K562 (cell line): ENCODE results near the gene NCMAP. TPM values are rescaled to one million over a fixed set of nuclear protein-coding genes. Genes with fewer than 3 reads are reported as not detected.

Source experiments
- ATAC-seq: fragments of 200-7000 bp; cut with Tn5 transposase; 3 replicates; pipeline ENCODE4 v1.9.1; 2020; ENCODE audit warnings: moderate library complexity
- BruUV-seq: library from RNA; stranded (reverse); fragments of 400-500 nt; replicated peaks from 2 replicates; lab custom pipeline; 2021; lab: Mats Ljungman, UMichigan
- CTCF ChIA-PET: fragments of 300-600 bp; formaldehyde crosslinking; extraction: SDS; loops from one replicate; lab custom pipeline; 2021; ENCODE audit warnings: low intra/inter-chr PET ratio; lab: Yijun Ruan, JAX
- POLR2A ChIA-PET: fragments of 300-600, 350-650 bp; sonication (Branson Sonifier 250); formaldehyde crosslinking; extraction: SDS; loops from one replicate; lab custom pipeline; 2021; ENCODE audit warnings: antibody characterized with exemption, inconsistent platforms; lab: Yijun Ruan, JAX
- DNase-seq, 4 experiments: peaks; one replicate each; pipeline versions ENCODE4 v3.0.0 to v3.0.0-alpha.2; 2011 to 2018; ENCODE audit warnings: low spot score in 3 of 4, mixed read lengths in 3 of 4; ENCODE audit errors: extremely low read depth in 1 of 4
- FAIRE-seq: peaks from 2 replicates; lab custom pipeline; 2011; peaks lifted over from hg19 to GRCh38; lab: Jason Lieb, UNC
- H2AFZ ChIP-seq: 2 replicates; pipeline ENCODE4 v1.6.0; 2011; ENCODE audit warnings: low read depth, low read length, control low read depth, inconsistent platforms
- H3K27ac ChIP-seq: fragments of 200-600 bp; 3 replicates; pipeline ENCODE4 v1.8.0; 2011; ENCODE audit warnings: low read depth, mild to moderate bottlenecking, control low read depth, inconsistent platforms, low read length, moderate library complexity, mixed read lengths; ENCODE audit errors: extremely low read depth
- H3K27me3 ChIP-seq, 2 experiments: fragments of 300-600 bp in 1 of 2; 2 replicates in 1 of 2; 3 replicates in 1 of 2; pipeline versions ENCODE4 v1.6.0 to v1.8.0; 2011; ENCODE audit warnings: inconsistent platforms in 2 of 2, low read length in 2 of 2, mild to moderate bottlenecking in 1 of 2, mixed read lengths in 1 of 2, moderate library complexity in 1 of 2; ENCODE audit not compliant: control insufficient read depth in 2 of 2, insufficient read depth in 2 of 2
- H3K36me3 ChIP-seq: fragments of 300-600 bp; 3 replicates; pipeline ENCODE4 v1.8.0; 2011; ENCODE audit warnings: mild to moderate bottlenecking, low read length, inconsistent platforms; ENCODE audit not compliant: control insufficient read depth, insufficient read depth
- H3K4me1 ChIP-seq, 2 experiments: fragments of 200-600 bp in 1 of 2; replicated peaks in 1 of 2; 2 replicates in 1 of 2; 3 replicates in 1 of 2; pipeline versions ENCODE4 v1.5.1 to v1.8.0; 2011; ENCODE audit warnings: inconsistent platforms in 2 of 2, low read length in 2 of 2, mild to moderate bottlenecking in 1 of 2, mixed read lengths in 1 of 2, moderate library complexity in 1 of 2; ENCODE audit not compliant: control insufficient read depth in 2 of 2, insufficient read depth in 2 of 2
- H3K4me2 ChIP-seq: 2 replicates; pipeline ENCODE4 v1.6.1; 2011; ENCODE audit warnings: low read length, control low read depth, inconsistent platforms, mixed read lengths; ENCODE audit not compliant: insufficient read depth
- H3K4me3 ChIP-seq: fragments of 200-600 bp; sonication (generic), shearing (Covaris generic); 2 replicates; pipeline ENCODE4 v1.5.1; 2016; ENCODE audit warnings: control low read depth, inconsistent platforms
- H3K79me2 ChIP-seq: fragments of 200-600 bp; 3 replicates; pipeline ENCODE4 v1.8.0; 2011; ENCODE audit warnings: low read length, inconsistent platforms; ENCODE audit not compliant: control insufficient read depth, insufficient read depth
- H3K9ac ChIP-seq, 2 experiments: 2 replicates each; pipeline versions ENCODE4 v1.6.0 to v1.6.1; 2011; ENCODE audit warnings: low read depth in 2 of 2, low read length in 2 of 2, control low read depth in 1 of 2, inconsistent platforms in 1 of 2, mild to moderate bottlenecking in 1 of 2, mixed read lengths in 1 of 2; ENCODE audit not compliant: insufficient read depth in 1 of 2
- H3K9me1 ChIP-seq: one replicate; pipeline ENCODE4 v1.6.0; 2011; ENCODE audit warnings: inconsistent platforms, mild to moderate bottlenecking, low read length, moderate library complexity; ENCODE audit not compliant: control insufficient read depth, insufficient read depth
- H3K9me3 ChIP-seq: replicated peaks from 2 replicates; pipeline ENCODE4 v1.5.1; 2011; ENCODE audit warnings: low read depth, low read length, inconsistent platforms; ENCODE audit not compliant: control insufficient read depth, insufficient read depth
- H4K20me1 ChIP-seq: replicated peaks from 2 replicates; pipeline ENCODE4 v1.6.1; 2011; ENCODE audit warnings: low read length, inconsistent platforms, mixed read lengths; ENCODE audit not compliant: control insufficient read depth, insufficient read depth
- DNMT1 ChIP-seq: fragments of 450-650 bp; IDR thresholded peaks from 2 replicates; pipeline ENCODE4 v1.6.1; 2016; ENCODE audit warnings: antibody characterized with exemption, mild to moderate bottlenecking
- MAFG ChIP-seq: fragments of 450-650 bp; conservative IDR thresholded peaks from 2 replicates; pipeline ENCODE4 v1.6.1; 2016; ENCODE audit warnings: missing genetic modification characterization, missing compliant biosample characterization
- NFIC ChIP-seq: fragments of 450-650 bp; IDR thresholded peaks from 2 replicates; pipeline ENCODE4 v1.6.1; 2017; ENCODE audit warnings: mild to moderate bottlenecking, inconsistent platforms
- NFIX ChIP-seq: fragments of 250-450 bp; sonication (Bioruptor Pico); IDR thresholded peaks from 2 replicates; pipeline ENCODE4 v1.4.0; 2020; ENCODE audit warnings: low read depth, mild to moderate bottlenecking, moderate library complexity
- WGBS: fragments of 100-300 bp; shearing (Covaris generic); methylation state at CpG from one replicate; pipeline ENCODE4 v1.1.6; 2016; ENCODE audit warnings: low coverage, mixed read lengths; ENCODE audit not compliant: insufficient coverage; ENCODE audit errors: missing lambda C conversion rate; 5-methylcytosine and 5-hydroxymethylcytosine counted together
- in situ Hi-C: fragments of 300-500 bp; cut with MboI; formaldehyde crosslinking; loops from 4 replicates; pipeline ENCODE4 v1.15.0; 2018; ENCODE audit warnings: inconsistent platforms, mixed read lengths
- intact Hi-C: fragments of 100-400 bp; cut with micrococcal nuclease; formaldehyde crosslinking; loops from 2 replicates; pipeline ENCODE4 v1.14.2; 2022
- polyA plus RNA-seq, 8 experiments: library from polyadenylated mRNA; depleted of rRNA in 4 of 8; stranded (reverse) in 5 of 8; unstranded in 3 of 8; fragments of >200 nt; fragmentation: Nextera tagmentation in 2 of 8; fragmentation: Illumina TruSeq in 1 of 8; extraction: Ambion mirVana in 2 of 8; extraction: Trizol in 1 of 8; gene quantifications; 2 replicates each; pipeline versions ENCODE4 v1.2.1 to v1.2.3, GENCODE V29; 2011 to 2014; ENCODE audit warnings: inconsistent platforms in 1 of 8, missing spikeins in 1 of 8
- total RNA-seq, 7 experiments: library from RNA; depleted of rRNA in 6 of 7; stranded (reverse); fragments of >200 nt in 6 of 7; fragmentation: Illumina TruSeq in 2 of 7; extraction: Trizol in 2 of 7; gene quantifications; 2 replicates each; pipeline versions ENCODE4 v1.2.1 to v1.2.3, GENCODE V29; 2011 to 2021; ENCODE audit warnings: low replicate concordance in 1 of 7
- TF ChIP-seq, protein P1 (sequence below): fragments of 450-650 bp; formaldehyde crosslinking; IDR thresholded peaks from 2 replicates; pipeline ENCODE4 v1.4.0; 2020; ENCODE audit warnings: mild to moderate bottlenecking, moderate library complexity

The NCMAP gene
- total and polyA plus RNA-seq, 9 of the 15 experiments (the other 6 are each of a cell fraction or from before 2014, with no cell fraction given), result 0.03 TPM; not detected in 8

DNA sequence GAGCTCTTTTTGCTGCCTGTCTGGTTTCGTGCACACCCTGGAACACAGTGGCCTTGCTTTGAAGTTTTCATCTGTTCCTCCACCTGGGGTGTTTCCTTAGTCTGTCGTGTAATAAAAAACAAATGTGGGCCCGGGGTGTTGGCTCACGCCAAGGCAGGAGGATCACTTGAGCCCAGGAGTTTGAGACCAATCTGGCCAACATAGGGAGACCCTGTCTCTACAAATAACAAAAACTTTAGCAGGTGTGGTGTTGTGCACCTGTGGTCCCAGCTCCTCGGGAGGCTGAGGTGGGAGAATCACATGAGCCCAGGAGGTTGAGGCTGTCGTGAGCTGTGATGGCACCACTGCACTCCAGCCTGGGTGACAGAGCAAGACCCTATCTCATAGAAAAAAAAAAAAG, 4.5 kb downstream of the NCMAP start:
- BruUV-seq, result no TSS peak
- no peaks in the 10 kb centered on the region for H3K9me1 ChIP-seq
- CTCF ChIA-PET, result no interaction called here
- in situ Hi-C loops, result no loop called here
- POLR2A ChIA-PET, result interaction anchor here (1.0 kb wide), 1 partner anchor 14 kb away, joined by 3 read pairs; no protein-coding TSS in a partner anchor
- no peaks in the 10 kb centered on the region for H3K79me2 ChIP-seq
- H3K9ac ChIP-seq, result no peak overlapping the region
- ATAC-seq, result no peak
- no peaks in the 10 kb centered on the region for H3K36me3 ChIP-seq
- H3K4me3 ChIP-seq, result no peak overlapping the region
- H3K27me3 ChIP-seq, result peaks cover 37 to 59% of the 10 kb centered on the region in 2 experiments
- H4K20me1 ChIP-seq, result peaks cover 2% of the 10 kb centered on the region
- intact Hi-C loops, result no loop called here
- H3K27ac ChIP-seq, result no peak overlapping the region
- WGBS, result 0% methylated on average over 6 of the region's 6 CpGs
- no peak for DNase-seq
- TF ChIP-seq MAFG, result no peak
- no peak for TF ChIP-seq DNMT1
- H3K9me3 ChIP-seq, result no peaks in the 10 kb centered on the region
- H2AFZ ChIP-seq, result no peak overlapping the region
- H3K4me1 ChIP-seq, result peaks cover 0 to 7% of the 10 kb centered on the region in 2 experiments; a peak in 2 of 5 replicates
- no peak overlapping the region for H3K4me2 ChIP-seq
- no peak for FAIRE-seq

DNA sequence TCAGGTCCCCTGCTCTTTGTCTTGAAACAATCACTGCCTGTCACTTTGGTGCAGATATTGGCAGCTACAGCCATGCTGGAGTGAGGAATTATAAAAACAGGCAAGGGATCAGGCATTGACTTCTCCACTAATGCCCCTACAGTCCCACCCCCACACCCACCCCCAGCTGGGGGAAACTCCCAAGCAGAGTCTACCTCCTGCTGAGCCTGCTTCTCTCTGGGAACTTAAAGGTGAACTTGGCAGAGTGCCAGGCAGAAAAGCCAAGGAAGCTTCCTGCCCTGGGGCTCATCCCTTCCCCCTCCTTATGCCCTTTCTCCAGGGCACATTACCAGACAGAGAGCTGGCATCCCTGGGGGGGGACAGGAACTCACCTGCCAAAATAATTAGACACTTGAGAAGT, 6.7 kb downstream of the NCMAP start:
- FAIRE-seq, result no peak
- Histone ChIP-seq H4K20me1 (no peaks in the 10 kb centered on the region; the same call in 1 of the 2 replicates), H3K27me3 (peaks cover 30 to 52% of the 10 kb centered on the region in 2 experiments), H3K27ac (no peak overlapping the region), H3K9ac (no peak overlapping the region)
- POLR2A ChIA-PET, result no interaction called here
- in situ Hi-C loops, result no loop called here
- no peak for DNase-seq
- TF ChIP-seq, protein P1, sequence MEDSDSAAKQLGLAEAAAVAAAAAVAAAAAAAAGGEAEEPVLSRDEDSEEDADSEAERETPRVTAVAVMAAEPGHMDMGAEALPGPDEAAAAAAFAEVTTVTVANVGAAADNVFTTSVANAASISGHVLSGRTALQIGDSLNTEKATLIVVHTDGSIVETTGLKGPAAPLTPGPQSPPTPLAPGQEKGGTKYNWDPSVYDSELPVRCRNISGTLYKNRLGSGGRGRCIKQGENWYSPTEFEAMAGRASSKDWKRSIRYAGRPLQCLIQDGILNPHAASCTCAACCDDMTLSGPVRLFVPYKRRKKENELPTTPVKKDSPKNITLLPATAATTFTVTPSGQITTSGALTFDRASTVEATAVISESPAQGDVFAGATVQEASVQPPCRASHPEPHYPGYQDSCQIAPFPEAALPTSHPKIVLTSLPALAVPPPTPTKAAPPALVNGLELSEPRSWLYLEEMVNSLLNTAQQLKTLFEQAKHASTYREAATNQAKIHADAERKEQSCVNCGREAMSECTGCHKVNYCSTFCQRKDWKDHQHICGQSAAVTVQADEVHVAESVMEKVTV (CRISPR knock-in tag), result no peak
- TF ChIP-seq NFIC (peak; percentile 96), NFIX (CRISPR knock-in tag) (peak; percentile 83)
- TF ChIP-seq, all 486 proteins: peak for 2
- ATAC-seq, result no peak
- Histone ChIP-seq H3K36me3 (no peaks in the 10 kb centered on the region), H3K4me3 (no peak overlapping the region), H3K4me2 (no peak overlapping the region), H3K9me3 (no peaks in the 10 kb centered on the region), H3K79me2 (no peaks in the 10 kb centered on the region), H3K4me1 (peaks cover 0 to 1% of the 10 kb centered on the region in 2 experiments; a peak in 2 of 5 replicates), H2AFZ (no peak overlapping the region), H3K9me1 (no peaks in the 10 kb centered on the region)
- CTCF ChIA-PET, result no interaction called here
- intact Hi-C loops, result no loop called here
- no TSS peak for BruUV-seq
